Glutamatergic neuron (in vitro differentiated cells): Measurements from ENCODE around the gene RUBCNL. TPM values are rescaled to one million over a fixed set of nuclear protein-coding genes. Genes with fewer than 3 reads are reported as not detected.
"Not testable (repeated sequence)": the region's sequence is repeated elsewhere in the genome, so short reads cannot be mapped to it uniquely, and the experiment has no call there.

ENCODE experiments used
- DNase-seq: peaks from one replicate; pipeline ENCODE4 v3.0.0; 2022
- H3K27ac Mint-ChIP-seq: one replicate; pipeline ENCODE4 v1.8.0; 2020; ENCODE audit warnings: mild to moderate bottlenecking, mixed read lengths, inconsistent platforms; ENCODE audit not compliant: unreplicated experiment
- H3K27me3 Mint-ChIP-seq: one replicate; pipeline ENCODE4 v1.8.0; 2020; ENCODE audit warnings: mild to moderate bottlenecking, moderate library complexity, mixed read lengths, inconsistent platforms; ENCODE audit not compliant: unreplicated experiment
- H3K36me3 Mint-ChIP-seq: one replicate; pipeline ENCODE4 v1.8.0; 2020; ENCODE audit warnings: mild to moderate bottlenecking, mixed read lengths, inconsistent platforms; ENCODE audit not compliant: unreplicated experiment
- H3K4me1 Mint-ChIP-seq: one replicate; pipeline ENCODE4 v1.8.0; 2020; ENCODE audit warnings: mild to moderate bottlenecking, low read depth, mixed read lengths, inconsistent platforms; ENCODE audit not compliant: unreplicated experiment
- H3K4me3 Mint-ChIP-seq: one replicate; pipeline ENCODE4 v1.8.0; 2020; ENCODE audit warnings: mild to moderate bottlenecking, mixed read lengths, inconsistent platforms; ENCODE audit not compliant: unreplicated experiment
- H3K9me3 Mint-ChIP-seq: one replicate; pipeline ENCODE4 v1.8.0; 2020; ENCODE audit warnings: mild to moderate bottlenecking, moderate library complexity, mixed read lengths, inconsistent platforms; ENCODE audit not compliant: unreplicated experiment
- long read RNA-seq: library from polyadenylated mRNA; unstranded; transcript quantifications from one replicate; pipeline ENCODE4 v2.0.0, GENCODE V29; 2020; ENCODE audit not compliant: unreplicated experiment
- total RNA-seq: library from RNA; stranded (reverse); fragmentation: NEBNext Ultra II Directional; extraction: Animal tissue kit (Norgen Biotek cat#: 25700); gene quantifications from one replicate; pipeline ENCODE4 v1.2.1, GENCODE V29; 2021; ENCODE audit not compliant: unreplicated experiment
- TF ChIP-seq, protein P1 (sequence below): fragments of 200-600 bp; sonication (generic); IDR thresholded peaks from one replicate; pipeline ENCODE4 v1.5.0; 2021; ENCODE audit not compliant: partially characterized antibody, unreplicated experiment

Gene RUBCNL, protein sequence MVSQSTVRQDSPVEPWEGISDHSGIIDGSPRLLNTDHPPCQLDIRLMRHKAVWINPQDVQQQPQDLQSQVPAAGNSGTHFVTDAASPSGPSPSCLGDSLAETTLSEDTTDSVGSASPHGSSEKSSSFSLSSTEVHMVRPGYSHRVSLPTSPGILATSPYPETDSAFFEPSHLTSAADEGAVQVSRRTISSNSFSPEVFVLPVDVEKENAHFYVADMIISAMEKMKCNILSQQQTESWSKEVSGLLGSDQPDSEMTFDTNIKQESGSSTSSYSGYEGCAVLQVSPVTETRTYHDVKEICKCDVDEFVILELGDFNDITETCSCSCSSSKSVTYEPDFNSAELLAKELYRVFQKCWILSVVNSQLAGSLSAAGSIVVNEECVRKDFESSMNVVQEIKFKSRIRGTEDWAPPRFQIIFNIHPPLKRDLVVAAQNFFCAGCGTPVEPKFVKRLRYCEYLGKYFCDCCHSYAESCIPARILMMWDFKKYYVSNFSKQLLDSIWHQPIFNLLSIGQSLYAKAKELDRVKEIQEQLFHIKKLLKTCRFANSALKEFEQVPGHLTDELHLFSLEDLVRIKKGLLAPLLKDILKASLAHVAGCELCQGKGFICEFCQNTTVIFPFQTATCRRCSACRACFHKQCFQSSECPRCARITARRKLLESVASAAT
- 1.9 TPM for total RNA-seq
- long read RNA-seq, partial matches to known transcripts = 0 of 3 reads
- long read RNA-seq, other reads (novel, unspliced or antisense) = 1 of 3 reads

DNA sequence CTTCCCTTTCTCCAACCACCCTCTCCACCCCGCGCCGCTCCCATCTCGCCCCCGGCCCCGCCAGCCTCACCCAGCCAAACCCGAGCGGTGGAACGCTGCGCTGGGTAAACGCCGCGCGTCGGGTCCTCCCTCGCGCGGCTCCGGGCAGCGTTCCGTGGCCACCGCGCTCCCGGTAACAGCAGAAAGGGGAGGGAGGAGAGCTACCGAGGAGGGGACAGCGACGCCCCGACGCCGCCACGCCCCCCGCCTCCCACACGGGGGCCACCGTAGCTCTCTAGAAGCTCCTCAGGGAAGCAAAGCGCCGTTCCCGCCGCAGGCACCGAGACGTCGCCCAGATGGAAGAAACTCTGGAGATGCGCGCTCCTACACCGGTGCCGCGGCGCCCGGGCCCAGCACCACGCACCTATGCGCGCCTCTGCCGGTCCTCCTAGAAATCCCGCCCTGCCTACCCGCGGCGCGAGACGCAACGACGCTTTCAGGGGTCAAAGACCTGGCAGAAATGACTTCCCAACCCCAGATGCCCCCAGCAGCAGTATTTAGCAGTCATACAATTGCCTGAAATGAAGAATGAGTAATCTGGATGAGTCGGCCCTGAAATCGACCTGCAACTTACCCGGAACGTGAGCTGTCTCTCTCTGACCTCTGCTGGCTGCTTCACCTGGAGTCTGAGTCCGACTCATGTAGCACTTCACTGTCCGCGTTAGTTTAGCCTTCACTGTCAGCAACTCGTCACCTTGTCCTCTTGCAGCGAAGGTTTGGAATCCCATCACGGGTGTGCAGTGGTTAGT, at the start of gene RUBCNL:
RUBCNL (minus strand) TSS at position 189 of the 788 bp plus-strand sequence. CDS start 14,777 bp downstream, outside the sequence.
- Mint-ChIP-seq H3K4me3 (peak within 1 kb of the TSS; percentile 87), H3K9me3 (peaks cover 4% of the 10 kb centered on the region), H3K27ac (no peak within 1 kb of the TSS), H3K27me3 (peaks cover 8% of the 10 kb centered on the region), H3K36me3 (no peaks in the 10 kb centered on the region), H3K4me1 (no peaks in the 10 kb centered on the region)
- peak; percentile 46 for DNase-seq
- TF ChIP-seq, protein P1, sequence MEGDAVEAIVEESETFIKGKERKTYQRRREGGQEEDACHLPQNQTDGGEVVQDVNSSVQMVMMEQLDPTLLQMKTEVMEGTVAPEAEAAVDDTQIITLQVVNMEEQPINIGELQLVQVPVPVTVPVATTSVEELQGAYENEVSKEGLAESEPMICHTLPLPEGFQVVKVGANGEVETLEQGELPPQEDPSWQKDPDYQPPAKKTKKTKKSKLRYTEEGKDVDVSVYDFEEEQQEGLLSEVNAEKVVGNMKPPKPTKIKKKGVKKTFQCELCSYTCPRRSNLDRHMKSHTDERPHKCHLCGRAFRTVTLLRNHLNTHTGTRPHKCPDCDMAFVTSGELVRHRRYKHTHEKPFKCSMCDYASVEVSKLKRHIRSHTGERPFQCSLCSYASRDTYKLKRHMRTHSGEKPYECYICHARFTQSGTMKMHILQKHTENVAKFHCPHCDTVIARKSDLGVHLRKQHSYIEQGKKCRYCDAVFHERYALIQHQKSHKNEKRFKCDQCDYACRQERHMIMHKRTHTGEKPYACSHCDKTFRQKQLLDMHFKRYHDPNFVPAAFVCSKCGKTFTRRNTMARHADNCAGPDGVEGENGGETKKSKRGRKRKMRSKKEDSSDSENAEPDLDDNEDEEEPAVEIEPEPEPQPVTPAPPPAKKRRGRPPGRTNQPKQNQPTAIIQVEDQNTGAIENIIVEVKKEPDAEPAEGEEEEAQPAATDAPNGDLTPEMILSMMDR = no peak

DNA sequence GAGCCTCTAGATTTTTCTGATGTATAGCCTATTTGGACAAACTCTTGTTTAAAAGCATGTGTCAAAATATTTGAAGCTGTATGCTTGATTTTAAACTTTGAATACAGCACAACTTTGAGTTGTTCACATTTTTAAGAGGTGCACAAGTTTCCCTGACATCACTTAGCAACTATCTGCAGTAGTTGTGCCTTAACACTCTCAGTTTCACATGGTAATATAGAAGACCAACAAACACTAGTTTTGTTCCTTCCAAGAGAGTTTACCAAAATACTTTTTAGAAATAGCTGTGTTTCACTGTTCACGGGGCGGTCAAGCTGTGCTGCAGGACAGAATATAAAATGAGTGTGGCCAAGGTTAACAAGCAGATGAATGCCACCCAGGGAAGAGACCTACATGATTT, 42.5 kb upstream of the RUBCNL start:
- not testable (repeated sequence) for H3K27me3 Mint-ChIP-seq, H3K4me1 Mint-ChIP-seq, H3K27ac Mint-ChIP-seq, H3K9me3 Mint-ChIP-seq, DNase-seq, H3K36me3 Mint-ChIP-seq, H3K4me3 Mint-ChIP-seq

DNA sequence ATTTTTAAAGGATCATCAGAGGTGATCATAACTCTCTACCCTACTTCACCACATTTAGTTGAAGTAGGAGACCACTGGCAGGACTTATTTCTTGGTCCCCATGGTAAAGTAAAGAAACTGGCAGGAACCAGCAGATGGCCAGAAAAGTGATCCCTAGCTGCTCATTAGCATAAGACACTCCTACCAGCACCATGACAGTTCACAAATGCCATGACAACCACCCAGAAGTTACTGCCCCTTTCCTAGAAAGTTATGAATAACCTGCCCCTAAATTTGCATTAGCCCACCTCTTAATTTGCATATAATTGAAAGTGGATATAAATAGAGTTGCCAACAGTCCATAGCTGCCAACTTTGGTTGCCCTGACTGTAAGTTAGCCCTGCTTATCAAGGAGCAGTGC, 18.4 kb upstream of the RUBCNL start:
- no peak for DNase-seq
- TF ChIP-seq, protein P1 = no peak
- Mint-ChIP-seq H3K27ac (no peak overlapping the region), H3K9me3 (peaks cover 1% of the 10 kb centered on the region), H3K4me3 (no peak overlapping the region), H3K36me3 (peaks cover 6% of the 10 kb centered on the region), H3K27me3 (peaks cover 2% of the 10 kb centered on the region), H3K4me1 (no peaks in the 10 kb centered on the region)

DNA sequence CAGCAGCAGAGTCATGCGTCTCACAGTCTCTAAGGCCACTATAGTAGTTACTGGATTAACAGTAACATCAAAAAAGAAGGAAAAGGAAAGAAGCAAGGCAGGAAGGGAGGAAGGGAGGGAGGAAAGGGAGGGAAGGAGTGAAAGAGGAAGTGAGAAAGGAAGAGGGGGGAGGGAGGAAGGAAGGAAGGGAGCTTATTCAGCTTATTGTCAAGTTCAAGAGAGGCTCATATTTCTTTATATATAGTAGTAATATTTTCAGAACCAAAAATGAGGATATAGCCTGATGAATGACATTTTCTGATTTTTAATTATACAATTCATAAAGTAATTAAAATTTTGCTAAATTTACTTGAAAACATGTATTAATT, 17.7 kb upstream of the RUBCNL start:
- no peak for DNase-seq
- Mint-ChIP-seq H3K36me3 (peaks cover 6% of the 10 kb centered on the region), H3K27me3 (peaks cover 2% of the 10 kb centered on the region), H3K4me1 (no peaks in the 10 kb centered on the region), H3K4me3 (no peak overlapping the region), H3K9me3 (peaks cover 1% of the 10 kb centered on the region), H3K27ac (no peak overlapping the region)
- TF ChIP-seq, protein P1 = no peak
